Measurements from ENCODE around the gene PSMA6. TPM values are rescaled to one million over a fixed set of nuclear protein-coding genes. Genes with fewer than 3 reads are reported as not detected.

PSMA6 gene
- total RNA-seq, 3 donors from 2014 or later (not counting 1 experiment from before 2014, with no cell fraction given) = 130 to 141 (median 139) TPM

DNA sequence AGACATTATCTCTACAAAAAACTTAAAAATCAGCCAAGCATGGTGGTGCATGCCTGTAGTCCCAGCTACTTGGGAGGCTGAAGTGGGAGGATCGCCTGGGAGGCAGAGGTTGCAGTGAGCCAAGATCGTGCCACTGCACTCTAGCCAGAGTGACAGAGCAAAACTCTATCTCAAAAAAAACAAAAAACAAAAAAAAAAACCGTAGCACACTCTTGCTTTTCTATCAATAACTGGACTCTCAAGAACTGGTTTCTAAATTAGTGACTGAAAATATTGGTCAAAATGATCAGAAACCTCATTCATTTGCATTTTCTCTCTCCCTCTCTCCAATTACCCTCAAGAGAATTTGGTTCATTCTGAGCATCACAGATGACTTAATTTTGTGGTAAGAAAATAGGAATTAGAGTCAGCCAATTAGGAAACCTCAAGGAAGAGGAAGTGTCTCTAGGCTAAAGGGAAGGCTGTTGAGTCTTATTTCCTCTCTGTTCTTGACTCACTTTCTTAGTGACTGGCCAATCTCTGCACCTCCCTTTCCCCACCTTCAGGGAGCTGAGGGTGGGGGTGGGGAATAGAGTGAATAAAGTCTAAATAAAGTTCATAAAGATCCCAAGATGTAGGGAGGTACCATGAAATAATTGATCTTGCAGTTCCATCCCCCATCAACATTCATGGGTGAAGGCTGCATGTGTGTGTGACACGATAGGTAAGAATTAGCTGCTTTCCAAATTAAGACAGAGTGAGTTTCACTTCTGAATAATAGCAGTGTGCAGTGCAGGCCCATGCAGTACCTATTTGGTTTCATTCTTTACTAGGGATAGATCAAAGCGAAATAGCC, 6.8 kb upstream of the PSMA6 start:
- H3K27me3 ChIP-seq (ENCODE audit: control insufficient read depth, insufficient read depth, low read length) = no peaks in the 10 kb centered on the region
- H3K36me3 ChIP-seq (ENCODE audit: control insufficient read depth, insufficient read depth, low read length) = peaks cover 1% of the 10 kb centered on the region
- H3K4me3 ChIP-seq (ENCODE audit: low read length) = no peak overlapping the region
- peak; percentile 66 to 75 (median 67) for ATAC-seq
- intact Hi-C loops (cut with micrococcal nuclease) = loop anchor here (5.0 kb wide), 1 partner anchor 63 kb away; no protein-coding TSS in a partner anchor
- Mint-ChIP-seq H3K9me3 (no peaks in the 10 kb centered on the region), H3K36me3 (no peaks in the 10 kb centered on the region), H3K27ac (peak overlapping the region; percentile 95 to 96), H3K4me1 (peaks cover 42 to 44% of the 10 kb centered on the region in 2 donors), H3K27me3 (ENCODE audit: low read depth in 2 of 2) (no peaks in the 10 kb centered on the region), H3K4me3 (peak overlapping the region; percentile 62)
- TF ChIP-seq, protein P1, sequence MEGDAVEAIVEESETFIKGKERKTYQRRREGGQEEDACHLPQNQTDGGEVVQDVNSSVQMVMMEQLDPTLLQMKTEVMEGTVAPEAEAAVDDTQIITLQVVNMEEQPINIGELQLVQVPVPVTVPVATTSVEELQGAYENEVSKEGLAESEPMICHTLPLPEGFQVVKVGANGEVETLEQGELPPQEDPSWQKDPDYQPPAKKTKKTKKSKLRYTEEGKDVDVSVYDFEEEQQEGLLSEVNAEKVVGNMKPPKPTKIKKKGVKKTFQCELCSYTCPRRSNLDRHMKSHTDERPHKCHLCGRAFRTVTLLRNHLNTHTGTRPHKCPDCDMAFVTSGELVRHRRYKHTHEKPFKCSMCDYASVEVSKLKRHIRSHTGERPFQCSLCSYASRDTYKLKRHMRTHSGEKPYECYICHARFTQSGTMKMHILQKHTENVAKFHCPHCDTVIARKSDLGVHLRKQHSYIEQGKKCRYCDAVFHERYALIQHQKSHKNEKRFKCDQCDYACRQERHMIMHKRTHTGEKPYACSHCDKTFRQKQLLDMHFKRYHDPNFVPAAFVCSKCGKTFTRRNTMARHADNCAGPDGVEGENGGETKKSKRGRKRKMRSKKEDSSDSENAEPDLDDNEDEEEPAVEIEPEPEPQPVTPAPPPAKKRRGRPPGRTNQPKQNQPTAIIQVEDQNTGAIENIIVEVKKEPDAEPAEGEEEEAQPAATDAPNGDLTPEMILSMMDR (IDR thresholded peaks at IDR 0.05) = no peak
- peak overlapping the region; percentile 78 for H3K27ac ChIP-seq (ENCODE audit: low read length)
- peak in 1 of 2 donors; percentile 45 for DNase-seq
- 19% methylated on average over 5 of the region's 5 CpGs for WGBS (ENCODE audit: insufficient coverage)
- peaks cover 35% of the 10 kb centered on the region for H3K4me1 ChIP-seq (ENCODE audit: control insufficient read depth, insufficient read depth, low read length)
- H3K9me3 ChIP-seq (ENCODE audit: control insufficient read depth, insufficient read depth, low read length) = no peaks in the 10 kb centered on the region

DNA sequence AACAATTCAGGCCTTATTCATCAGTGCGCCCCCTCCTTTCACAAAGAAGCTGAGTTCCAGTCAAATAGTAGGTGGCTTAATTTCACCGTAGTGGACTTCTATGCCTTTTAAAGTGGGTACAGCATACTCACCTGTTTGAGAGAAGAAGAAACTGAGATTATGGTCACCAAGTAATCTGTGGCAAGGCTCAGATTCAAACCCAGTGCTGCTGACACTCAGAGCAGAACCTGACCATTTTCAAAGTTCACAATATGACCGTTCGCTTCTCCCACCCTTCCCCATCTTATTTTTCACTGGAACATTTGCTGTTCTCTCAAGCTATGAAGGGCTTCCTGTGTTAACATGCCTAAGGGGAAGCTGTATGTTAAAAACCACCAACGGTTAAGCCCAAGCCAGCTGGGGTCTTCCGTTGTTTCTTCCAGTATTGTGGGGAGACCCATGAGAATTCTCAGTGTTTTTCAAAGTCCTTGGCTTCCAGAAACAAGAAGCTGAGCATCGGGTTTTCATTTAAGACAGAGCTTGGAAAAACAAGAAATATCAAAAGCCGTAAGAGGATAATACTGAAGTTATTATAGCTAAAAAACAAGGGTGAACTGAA, 6.1 kb upstream of the PSMA6 start:
- peak; percentile 25 to 43 (median 32) for ATAC-seq
- H3K27me3 ChIP-seq (ENCODE audit: control insufficient read depth, insufficient read depth, low read length) = no peaks in the 10 kb centered on the region
- WGBS (ENCODE audit: insufficient coverage) = 10% methylated on average over 8 of the region's 8 CpGs
- peak in 1 of 2 donors; percentile 37 for DNase-seq
- H3K27ac ChIP-seq (ENCODE audit: low read length) = peak overlapping the region; percentile 78
- TF ChIP-seq, protein P1 (IDR thresholded peaks at IDR 0.05) = no peak
- H3K4me1 Mint-ChIP-seq = peaks cover 40 to 42% of the 10 kb centered on the region in 2 donors
- no peaks in the 10 kb centered on the region for H3K9me3 Mint-ChIP-seq
- H3K27me3 Mint-ChIP-seq (ENCODE audit: low read depth in 2 of 2) = no peaks in the 10 kb centered on the region
- no peak overlapping the region for H3K4me3 ChIP-seq (ENCODE audit: low read length)
- H3K4me1 ChIP-seq (ENCODE audit: control insufficient read depth, insufficient read depth, low read length) = peaks cover 39% of the 10 kb centered on the region
- no peaks in the 10 kb centered on the region for H3K36me3 ChIP-seq (ENCODE audit: control insufficient read depth, insufficient read depth, low read length)
- H3K27ac Mint-ChIP-seq = peak overlapping the region; percentile 95 to 96
- no peaks in the 10 kb centered on the region for H3K36me3 Mint-ChIP-seq
- intact Hi-C loops (cut with micrococcal nuclease) = loop anchor here (5.0 kb wide), 1 partner anchor 64 kb away; no protein-coding TSS in a partner anchor
- peak overlapping the region; percentile 62 for H3K4me3 Mint-ChIP-seq
- H3K9me3 ChIP-seq (ENCODE audit: control insufficient read depth, insufficient read depth, low read length) = no peaks in the 10 kb centered on the region

DNA sequence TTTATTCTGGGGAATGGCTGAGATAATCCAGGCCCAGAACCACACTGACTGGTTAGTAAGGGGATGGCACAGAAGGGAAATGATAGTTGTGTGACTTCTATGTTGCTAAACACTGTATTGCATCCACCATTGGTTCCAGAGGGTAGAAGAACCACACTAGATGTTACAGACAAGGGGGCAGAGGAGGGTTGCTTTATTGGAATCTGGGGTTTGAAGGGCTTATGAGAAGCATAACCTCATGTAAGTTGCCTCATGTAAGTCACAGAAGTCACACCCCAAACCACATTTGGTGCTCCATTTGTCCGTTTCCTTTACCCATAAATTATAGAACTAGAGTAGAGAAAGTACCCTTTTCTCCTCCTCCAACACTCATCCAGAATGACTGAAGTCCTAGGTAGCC, 5.5 kb upstream of the PSMA6 start:
- Histone ChIP-seq H3K9me3 (ENCODE audit: control insufficient read depth, insufficient read depth, low read length) (no peaks in the 10 kb centered on the region), H3K27ac (ENCODE audit: low read length) (peak overlapping the region; percentile 78), H3K4me3 (ENCODE audit: low read length) (no peak overlapping the region), H3K4me1 (ENCODE audit: control insufficient read depth, insufficient read depth, low read length) (peaks cover 44% of the 10 kb centered on the region), H3K27me3 (ENCODE audit: control insufficient read depth, insufficient read depth, low read length) (no peaks in the 10 kb centered on the region), H3K36me3 (ENCODE audit: control insufficient read depth, insufficient read depth, low read length) (no peaks in the 10 kb centered on the region)
- no peaks in the 10 kb centered on the region for H3K36me3 Mint-ChIP-seq
- H3K27me3 Mint-ChIP-seq (ENCODE audit: low read depth in 2 of 2) = no peaks in the 10 kb centered on the region
- TF ChIP-seq, protein P1 (IDR thresholded peaks at IDR 0.05) = no peak
- ATAC-seq = peak; percentile 46 to 55 (median 48)
- WGBS (ENCODE audit: insufficient coverage) = no CpG with 5 or more reads among the region's 1 CpG
- H3K9me3 Mint-ChIP-seq = no peaks in the 10 kb centered on the region
- H3K4me3 Mint-ChIP-seq = peak overlapping the region; percentile 62
- DNase-seq = peak in 1 of 2 donors; percentile 45
- H3K4me1 Mint-ChIP-seq = peaks cover 39 to 42% of the 10 kb centered on the region in 2 donors
- H3K27ac Mint-ChIP-seq = peak overlapping the region; percentile 95 to 96
- intact Hi-C loops (cut with micrococcal nuclease) = loop anchor here (5.0 kb wide), 1 partner anchor 64 kb away; no protein-coding TSS in a partner anchor
